Fibroblast of skin of scalp (primary cell): Measurements from ENCODE around the gene PFDN1.
A peak's percentile ranks its signal among the peaks of the same experiment; 100 is the strongest.

Experiments used
- DNase-seq: peaks from one replicate; pipeline ENCODE4 v3.0.0-alpha.2; 2013

Gene PFDN1

DNA sequence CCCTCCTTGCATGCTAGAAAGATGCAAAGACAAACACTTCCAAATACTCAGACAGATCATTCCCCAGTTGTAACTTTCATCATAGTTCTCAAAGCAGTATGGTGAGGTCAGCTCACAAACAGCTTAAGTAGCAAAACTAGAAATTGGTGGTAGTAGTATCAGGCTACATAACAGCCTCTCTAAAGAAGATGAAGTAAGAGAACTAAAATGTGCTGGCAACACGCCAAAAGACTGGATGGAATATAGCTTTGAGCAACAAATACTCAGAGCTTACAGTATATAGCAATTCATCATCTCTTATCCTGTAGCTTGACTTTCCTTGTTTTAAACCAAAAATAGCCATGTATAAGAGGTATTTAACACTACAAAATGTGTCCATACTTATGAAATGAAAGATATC, 7.5 kb downstream of the PFDN1 start:
- peak; percentile 99 for DNase-seq

DNA sequence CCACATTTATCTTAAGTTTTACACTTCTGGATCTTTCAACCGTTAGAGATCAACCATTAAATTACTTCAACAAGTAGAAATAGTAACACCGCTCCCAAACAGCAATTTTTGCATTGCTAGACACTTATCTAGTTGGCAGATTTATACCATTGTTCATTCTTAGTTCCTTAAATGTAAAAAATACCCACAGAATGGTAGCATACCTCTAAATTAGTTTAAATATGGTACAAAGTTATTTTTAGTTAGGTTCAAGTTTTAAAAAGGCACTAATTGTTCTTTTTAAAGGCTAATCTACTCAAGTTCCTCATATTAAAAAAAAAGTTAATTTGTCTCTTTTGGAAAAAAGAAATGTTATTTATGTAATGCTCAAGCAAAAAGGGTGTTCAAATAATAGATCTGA, 8.1 kb downstream of the PFDN1 start:
- DNase-seq: no peak

GRCh38 chr5:140293849-140294100, 9.1 kb downstream of the PFDN1 start:
- DNase-seq: no peak

DNA sequence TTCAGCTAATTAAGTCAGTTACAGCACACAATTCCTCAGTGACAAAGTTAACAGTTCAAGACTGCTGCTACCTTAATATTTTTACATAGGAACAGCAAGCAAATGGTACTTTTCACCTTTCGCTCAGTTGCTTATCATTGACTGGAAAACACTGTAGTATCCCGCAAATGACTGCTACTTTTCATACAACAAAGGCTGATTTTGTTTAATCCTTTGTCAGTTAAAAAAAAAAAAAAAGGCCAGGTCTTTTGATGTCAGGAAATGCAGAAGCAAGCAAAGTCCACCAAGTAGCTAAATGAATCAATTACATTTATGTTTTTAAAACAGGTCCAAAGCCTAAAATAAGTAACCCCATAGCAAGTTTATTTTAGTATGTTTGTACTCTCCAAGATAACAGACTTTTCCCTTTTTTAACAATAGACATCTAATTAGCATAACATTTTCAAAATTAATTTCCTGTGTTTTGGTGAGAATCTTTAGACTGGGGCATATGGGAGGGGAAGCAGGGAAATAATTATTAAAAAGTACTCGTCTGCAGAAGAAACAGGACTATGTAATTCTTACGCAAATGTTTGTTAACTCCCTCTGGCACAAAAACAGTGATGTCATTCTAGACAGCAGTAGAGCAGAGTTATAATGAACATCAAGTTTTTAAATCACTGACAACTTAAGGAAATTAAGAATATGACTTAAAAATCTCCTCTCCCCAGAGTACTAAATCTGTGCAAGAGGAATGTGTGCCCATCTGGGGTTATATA, 9.6 kb downstream of the PFDN1 start:
- peak; percentile 31 for DNase-seq

- peak; percentile 63 for DNase-seq
These were observed 10.5 kb downstream of the PFDN1 start for GRCh38 chr5:140292212-140293036.

- DNase-seq: no peak
These were observed 14.9 kb downstream of the PFDN1 start for GRCh38 chr5:140287801-140288521.

GRCh38 chr5:140286424-140286823, 16.5 kb downstream of the PFDN1 start:
- no peak for DNase-seq

DNA sequence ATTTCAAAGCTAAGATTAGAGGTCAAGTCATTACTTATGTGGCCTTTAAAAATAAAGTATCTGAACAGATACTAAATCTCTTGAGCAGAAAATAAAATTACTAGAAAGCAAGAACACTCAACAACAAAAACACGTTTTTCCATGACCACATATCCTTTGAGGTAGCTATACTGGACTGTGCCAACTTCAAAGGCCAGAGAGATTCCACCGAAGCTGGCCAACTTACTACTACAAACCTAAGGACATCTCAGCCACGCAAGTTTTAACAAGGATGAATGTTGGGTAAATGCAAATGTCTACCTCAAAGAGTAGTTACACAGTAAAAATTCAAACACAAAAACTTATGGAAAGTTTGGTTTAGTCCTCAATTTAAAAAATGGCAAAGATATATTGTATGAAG, 18.9 kb downstream of the PFDN1 start:
- DNase-seq: no peak

DNA sequence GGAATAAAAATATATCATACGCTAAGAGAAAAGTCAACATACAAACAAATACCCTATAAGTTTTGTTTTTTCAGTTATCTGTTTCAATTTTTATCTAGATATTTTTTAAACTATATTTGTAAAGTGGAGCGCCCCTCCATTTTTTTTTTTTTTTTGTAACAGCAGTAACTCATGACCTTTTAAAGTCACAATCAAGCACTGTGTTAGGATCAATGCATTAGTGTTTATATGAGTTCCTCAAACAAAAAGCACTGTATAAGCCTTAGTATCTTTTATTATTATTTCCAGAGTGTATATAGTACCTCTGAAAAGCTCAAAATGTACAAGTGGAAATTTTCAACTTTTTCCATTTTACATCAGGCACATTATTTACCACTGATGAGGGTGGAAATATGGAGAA, 20.6 kb downstream of the PFDN1 start:
- no peak for DNase-seq

- DNase-seq: no peak
These were observed 27.1 kb downstream of the PFDN1 start for GRCh38 chr5:140275837-140276236.

DNA sequence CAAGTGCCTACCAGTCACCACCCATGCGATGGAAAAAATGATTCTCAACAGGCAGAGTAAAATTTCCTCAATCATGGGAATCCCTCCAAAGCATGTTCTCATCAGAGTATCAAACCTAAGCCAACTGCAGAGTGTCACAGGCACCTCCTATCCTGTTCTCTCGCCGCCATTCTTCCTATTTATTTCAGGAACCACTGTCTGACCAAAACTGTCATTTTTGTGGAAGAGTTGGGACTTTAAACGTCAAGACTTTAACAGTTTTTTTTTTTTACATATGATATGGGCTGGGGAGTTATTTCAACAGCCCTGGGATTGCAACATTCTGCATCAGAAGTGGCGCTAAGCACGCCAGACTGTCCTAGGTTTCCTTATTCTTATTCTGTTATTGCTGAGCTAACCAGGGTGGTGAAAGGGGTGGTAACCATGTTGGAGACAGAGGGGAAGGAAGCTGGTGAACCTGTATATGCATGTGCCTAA, 29.5 kb downstream of the PFDN1 start:
- DNase-seq: no peak

DNA sequence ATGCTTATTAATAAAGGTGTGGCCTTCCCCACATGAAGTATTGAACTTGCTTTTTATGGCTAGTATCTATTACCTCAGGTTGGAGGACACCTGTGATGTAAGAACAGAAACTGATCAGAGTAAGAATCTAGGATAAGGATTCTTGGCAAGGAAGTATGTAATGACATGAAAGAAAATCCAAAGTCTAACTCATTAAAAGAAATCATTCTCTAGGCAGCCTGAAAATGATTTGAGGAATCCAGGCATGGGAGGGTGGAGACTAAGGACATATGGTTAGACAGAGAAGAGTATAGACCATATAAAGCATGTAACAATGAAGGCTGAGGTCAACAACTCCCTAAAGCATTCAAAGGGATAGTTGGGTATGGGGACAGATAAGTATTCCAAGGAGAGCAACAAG, 32.9 kb downstream of the PFDN1 start:
- no peak for DNase-seq

GRCh38 chr5:140267559-140268018, 35.3 kb downstream of the PFDN1 start:
- no peak for DNase-seq

- DNase-seq: no peak
These were observed 35.7 kb downstream of the PFDN1 start for GRCh38 chr5:140267201-140267540.

DNA sequence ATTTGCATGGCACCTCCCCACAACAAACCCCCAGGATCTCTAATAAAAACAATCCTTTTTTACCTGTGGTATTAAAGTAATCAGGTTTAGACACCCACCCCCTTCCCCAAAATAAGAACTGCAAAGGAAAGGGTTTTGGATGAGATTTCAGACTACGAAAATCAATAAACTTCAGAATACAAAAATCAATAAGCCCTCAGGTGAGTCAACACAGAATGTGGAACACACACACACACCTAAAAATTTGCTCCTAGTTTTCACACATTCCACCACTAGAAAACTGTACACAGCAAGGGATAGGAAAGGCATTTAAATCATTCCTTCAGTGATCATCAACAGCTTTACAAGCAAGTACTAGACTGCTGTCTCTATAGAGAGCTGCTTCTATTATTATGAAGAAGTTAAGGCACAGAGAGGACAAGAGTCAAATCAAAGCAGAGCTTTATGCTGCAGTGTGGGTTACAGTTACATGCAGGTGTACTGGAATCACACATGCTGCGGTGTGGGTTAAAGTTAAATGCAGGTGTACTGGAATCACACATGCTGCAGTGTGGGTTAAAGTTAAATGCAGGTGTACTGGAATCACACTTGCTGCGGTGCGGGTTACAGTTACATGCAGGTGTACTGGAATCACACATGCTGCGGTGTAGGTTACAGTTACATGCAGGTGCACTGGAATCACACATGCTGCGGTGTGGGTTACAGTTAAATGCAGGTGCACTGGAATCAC, 36.3 kb downstream of the PFDN1 start:
- no peak for DNase-seq

DNA sequence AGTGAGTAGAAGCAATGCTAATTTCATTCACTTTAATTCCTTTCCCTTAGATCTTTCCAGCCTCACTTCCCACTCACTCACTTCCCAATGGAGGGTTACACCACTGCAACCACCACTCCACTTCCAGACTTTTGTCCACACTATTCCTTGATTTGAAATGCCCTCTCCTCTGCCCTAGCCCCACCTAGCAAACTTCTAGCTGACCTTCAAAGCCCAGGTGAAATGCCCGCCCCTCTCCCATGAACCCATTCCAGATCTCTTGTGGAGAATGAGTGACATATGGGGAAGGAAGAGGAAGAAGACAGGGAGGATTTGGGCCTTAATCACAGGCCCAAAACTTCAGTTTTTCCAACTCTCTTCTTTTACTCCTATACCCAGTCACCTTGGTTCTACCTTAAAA, 37.1 kb downstream of the PFDN1 start:
- DNase-seq: no peak

DNA sequence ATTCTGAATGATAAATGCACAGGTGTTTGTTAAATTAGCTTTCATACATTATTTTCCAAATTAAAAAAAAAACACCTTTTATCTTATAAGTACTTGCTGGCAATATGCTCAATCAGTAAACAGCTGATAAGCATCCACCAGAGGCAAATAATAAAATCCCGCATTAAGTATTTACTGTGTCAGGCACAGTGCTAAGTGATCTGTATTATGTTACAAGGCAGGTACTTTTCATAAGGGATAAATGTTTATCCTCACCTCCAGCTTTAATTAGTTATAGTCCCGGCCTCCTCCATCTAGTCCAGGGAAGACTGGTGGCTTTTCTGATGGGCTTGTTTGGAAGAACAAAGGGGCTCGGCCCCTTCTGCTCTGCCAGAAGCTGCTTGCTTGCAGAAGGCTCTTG, 40.1 kb downstream of the PFDN1 start:
- no peak for DNase-seq

- DNase-seq: no peak
These were observed 40.7 kb downstream of the PFDN1 start for GRCh38 chr5:140262221-140262620.

- peak; percentile 77 for DNase-seq
These were observed 41.3 kb downstream of the PFDN1 start for GRCh38 chr5:140261403-140262171.

GRCh38 chr5:140260089-140260656, 42.7 kb downstream of the PFDN1 start:
- no peak for DNase-seq

DNA sequence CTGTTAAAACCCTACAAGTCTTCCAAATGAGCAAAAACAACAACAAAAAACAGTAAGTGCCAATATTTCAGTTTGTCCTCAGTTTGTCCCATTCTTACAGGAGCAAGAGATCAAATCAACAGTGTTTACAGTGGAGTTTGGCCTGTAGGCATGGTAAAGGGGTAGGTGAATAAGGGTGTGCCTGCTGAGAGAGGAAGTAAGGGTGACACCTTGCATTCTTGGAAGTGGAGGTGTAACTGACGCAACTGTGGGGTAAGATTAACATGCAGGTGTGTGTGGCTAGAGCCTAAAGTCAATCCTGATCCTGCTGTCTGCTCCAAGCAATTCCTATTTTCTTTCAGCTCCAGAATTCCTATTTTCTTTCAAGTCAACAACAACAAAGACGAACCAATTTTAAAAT, 43.4 kb downstream of the PFDN1 start:
- no peak for DNase-seq

- no peak for DNase-seq
These were observed 44.0 kb downstream of the PFDN1 start for GRCh38 chr5:140258873-140259272.
